GM18526 (cell line): Measurements from ENCODE around the gene HOXC11.

Experiments
- POLR2A ChIP-seq: IDR thresholded peaks from 3 replicates; pipeline ENCODE4 v1.6.1; 2011; ENCODE audit not compliant: insufficient read length; ENCODE audit errors: extremely low read depth

HOXC11 gene

DNA sequence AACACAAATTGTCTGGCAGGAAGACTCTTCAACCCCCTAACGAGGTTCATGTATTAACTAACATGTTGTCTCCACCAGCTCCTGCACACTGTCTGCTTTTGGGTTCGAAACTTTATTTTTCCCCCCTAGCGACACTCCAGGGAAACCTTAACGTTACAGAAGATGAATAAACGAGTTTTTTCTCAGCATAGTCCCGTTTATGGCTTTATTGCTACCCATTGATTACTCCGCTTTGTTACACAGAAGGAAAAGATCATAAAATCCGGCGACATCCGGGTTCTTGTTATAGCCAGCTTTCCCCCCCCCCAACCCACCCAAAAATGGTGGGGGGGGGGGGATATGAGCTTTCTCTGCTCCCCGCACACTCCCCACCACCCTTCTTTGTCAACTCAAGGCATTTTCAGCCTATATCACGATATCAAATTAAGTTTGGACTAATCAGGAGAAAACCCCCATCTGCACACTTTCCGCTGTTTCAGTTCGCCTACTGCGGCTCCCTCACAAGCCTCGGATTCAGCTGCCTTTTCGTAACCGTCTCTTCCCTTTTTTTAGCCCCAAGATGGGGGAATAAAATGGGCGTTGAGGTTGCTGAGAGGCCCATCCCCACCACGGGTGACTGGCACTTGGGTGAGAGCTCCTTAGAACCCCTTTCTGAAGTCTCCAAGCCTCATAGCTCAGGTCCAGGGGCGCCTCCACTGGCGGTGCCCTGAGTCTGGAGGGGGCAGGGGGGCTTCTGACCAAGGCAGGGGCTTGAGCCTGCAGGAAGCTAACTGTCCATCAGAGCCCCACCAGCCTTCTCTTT lies 53.9 kb downstream of the HOXC11 start:
- TF ChIP-seq POLR2A, result no peak
